HEK293T (cell line): ENCODE data around the gene TBL2.
"Not testable (repeated sequence)": the region's sequence is repeated elsewhere in the genome, so short reads cannot be mapped to it uniquely, and the experiment has no call there.

ENCODE experiments used
- CTCF ChIA-PET: fragments of 350-600 bp; formaldehyde crosslinking; extraction: SDS; loops from one replicate; lab custom pipeline; 2021; ENCODE audit warnings: antibody characterized with exemption, inconsistent platforms; lab: Yijun Ruan, JAX
- POLR2A ChIA-PET: fragments of 350-600 bp; formaldehyde crosslinking; extraction: SDS; loops from one replicate; lab custom pipeline; 2020; ENCODE audit warnings: antibody characterized with exemption, inconsistent platforms; lab: Yijun Ruan, JAX
- DNase-seq: peaks from one replicate; pipeline ENCODE4 v3.0.0; 2012; ENCODE audit warnings: mixed read lengths; ENCODE audit errors: extremely low spot score
- ARNT ChIP-seq: fragments of 450-650 bp; IDR thresholded peaks from 2 replicates; pipeline ENCODE4 v1.6.1; 2017; ENCODE audit warnings: mild to moderate bottlenecking
- BHLHE40 ChIP-seq: fragments of 450-650 bp; IDR thresholded peaks from 2 replicates; pipeline ENCODE4 v1.6.1; 2016; ENCODE audit warnings: mild to moderate bottlenecking, moderate library complexity, borderline replicate concordance
- CTBP1 ChIP-seq: fragments of 450-650 bp; IDR thresholded peaks from 2 replicates; pipeline ENCODE4 v1.6.1; 2016; ENCODE audit warnings: borderline replicate concordance
- ELF4 ChIP-seq: fragments of 450-650 bp; IDR thresholded peaks from 2 replicates; pipeline ENCODE4 v1.6.1; 2017; ENCODE audit warnings: antibody characterized with exemption
- FOXA1 ChIP-seq: fragments of 450-650 bp; IDR thresholded peaks from 2 replicates; pipeline ENCODE4 v1.6.1; 2016; ENCODE audit warnings: mild to moderate bottlenecking
- FOXK2 ChIP-seq: fragments of 450-650 bp; IDR thresholded peaks from 2 replicates; pipeline ENCODE4 v1.6.1; 2016; ENCODE audit warnings: mild to moderate bottlenecking
- FOXM1 ChIP-seq: fragments of 450-650 bp; IDR thresholded peaks from 2 replicates; pipeline ENCODE4 v1.6.1; 2017; ENCODE audit warnings: mild to moderate bottlenecking, borderline replicate concordance
- HDGF ChIP-seq: fragments of 450-650 bp; IDR thresholded peaks from 2 replicates; pipeline ENCODE4 v1.6.1; 2017; ENCODE audit warnings: antibody characterized with exemption, borderline replicate concordance
- L3MBTL2 ChIP-seq: fragments of 450-650 bp; conservative IDR thresholded peaks from 2 replicates; pipeline ENCODE4 v1.6.1; 2016; ENCODE audit warnings: mild to moderate bottlenecking
- LEF1 ChIP-seq: fragments of 450-650 bp; IDR thresholded peaks from 2 replicates; pipeline ENCODE4 v1.6.1; 2017; ENCODE audit warnings: mild to moderate bottlenecking, borderline replicate concordance
- NFRKB ChIP-seq: fragments of 450-650 bp; IDR thresholded peaks from 2 replicates; pipeline ENCODE4 v1.6.1; 2016; ENCODE audit warnings: mild to moderate bottlenecking, moderate library complexity
- SP1 ChIP-seq: fragments of 450-650 bp; IDR thresholded peaks from 2 replicates; pipeline ENCODE4 v1.6.1; 2017
- SUZ12 ChIP-seq: fragments of 450-650 bp; IDR thresholded peaks from 2 replicates; pipeline ENCODE4 v1.6.1; 2016; ENCODE audit warnings: mild to moderate bottlenecking
- TARDBP ChIP-seq: fragments of 450-650 bp; IDR thresholded peaks from 2 replicates; pipeline ENCODE4 v1.6.1; 2016
- ZNF384 ChIP-seq: fragments of 450-650 bp; IDR thresholded peaks from 2 replicates; pipeline ENCODE4 v1.6.1; 2016
- TF ChIP-seq, protein P1 (sequence below): fragments of 450-650 bp; IDR thresholded peaks from 2 replicates; pipeline ENCODE4 v1.6.1; 2016

TBL2 gene

GRCh38 chr7:73622909-73623797, 44.8 kb upstream of the TBL2 start:
- DNase-seq, result no peak
- ChIA-PET POLR2A (no interaction called here), CTCF (interaction anchor here (1.1 kb wide), 1 partner anchor 16 kb away, joined by 4 read pairs; no protein-coding TSS in a partner anchor)
- TF ChIP-seq ZNF384, result no peak
- TF ChIP-seq FOXA1, result no peak
- no peak for TF ChIP-seq CTBP1
- no peak for TF ChIP-seq HDGF
- TF ChIP-seq FOXM1, result no peak
- TF ChIP-seq FOXK2, result no peak

GRCh38 chr7:73622527-73622908, 44.1 kb upstream of the TBL2 start:
- TF ChIP-seq ZNF384 (no peak), SUZ12 (no peak), FOXM1 (no peak), BHLHE40 (no peak), NFRKB (no peak), TARDBP (no peak), FOXA1 (no peak), CTBP1 (no peak), SP1 (no peak), LEF1 (no peak), FOXK2 (no peak), ARNT (no peak), L3MBTL2 (no peak), HDGF (no peak), ELF4 (no peak)
- TF ChIP-seq, protein P1, sequence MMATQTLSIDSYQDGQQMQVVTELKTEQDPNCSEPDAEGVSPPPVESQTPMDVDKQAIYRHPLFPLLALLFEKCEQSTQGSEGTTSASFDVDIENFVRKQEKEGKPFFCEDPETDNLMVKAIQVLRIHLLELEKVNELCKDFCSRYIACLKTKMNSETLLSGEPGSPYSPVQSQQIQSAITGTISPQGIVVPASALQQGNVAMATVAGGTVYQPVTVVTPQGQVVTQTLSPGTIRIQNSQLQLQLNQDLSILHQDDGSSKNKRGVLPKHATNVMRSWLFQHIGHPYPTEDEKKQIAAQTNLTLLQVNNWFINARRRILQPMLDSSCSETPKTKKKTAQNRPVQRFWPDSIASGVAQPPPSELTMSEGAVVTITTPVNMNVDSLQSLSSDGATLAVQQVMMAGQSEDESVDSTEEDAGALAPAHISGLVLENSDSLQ, result no peak
- CTCF ChIA-PET, result interaction anchor here (1.1 kb wide), 1 partner anchor 16 kb away, joined by 4 read pairs; no protein-coding TSS in a partner anchor
- DNase-seq, result no peak
- POLR2A ChIA-PET, result no interaction called here

- TF ChIP-seq ZNF384 (no peak), ELF4 (no peak), SUZ12 (no peak), HDGF (no peak), NFRKB (no peak), FOXM1 (no peak), LEF1 (no peak), L3MBTL2 (no peak), FOXA1 (no peak)
- POLR2A ChIA-PET, result interaction anchor here (1.0 to 2.0 kb wide), 2 partner anchors 14 to 117 kb away, joined by 3 to 4 read pairs; partner anchors contain the start of gene ABHD11
- CTCF ChIA-PET, result no interaction called here
- DNase-seq, result no peak
Observed at GRCh38 chr7:73621168-73622063, 43.0 kb upstream of the TBL2 start.

GRCh38 chr7:73619394-73619793, 41.0 kb upstream of the TBL2 start:
- CTCF ChIA-PET, DNase-seq, POLR2A ChIA-PET: not testable (repeated sequence)

DNA sequence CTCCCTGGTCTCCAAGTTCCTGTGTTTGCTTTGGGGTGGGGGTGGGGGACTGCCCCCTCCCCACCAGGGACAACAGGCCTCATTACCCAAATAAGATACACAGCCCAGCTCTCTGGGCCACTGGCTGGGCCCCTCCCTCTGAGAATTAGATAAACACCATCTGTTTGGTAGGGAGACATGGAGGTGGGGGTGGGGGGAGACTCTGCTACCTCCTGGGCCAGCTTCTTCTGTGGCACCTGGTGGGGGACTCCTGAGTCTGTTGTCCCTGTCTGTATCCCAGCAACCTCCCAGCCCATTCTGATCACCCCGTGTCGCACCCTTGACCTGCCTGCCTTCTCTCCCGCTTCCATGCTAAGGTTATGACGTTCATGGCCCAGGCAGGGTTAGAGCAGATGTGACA, 40.2 kb upstream of the TBL2 start:
- no peak for TF ChIP-seq NFRKB
- no peak for TF ChIP-seq SP1
- no peak for TF ChIP-seq ZNF384
- no peak for TF ChIP-seq FOXK2
- no peak for TF ChIP-seq ELF4

DNA sequence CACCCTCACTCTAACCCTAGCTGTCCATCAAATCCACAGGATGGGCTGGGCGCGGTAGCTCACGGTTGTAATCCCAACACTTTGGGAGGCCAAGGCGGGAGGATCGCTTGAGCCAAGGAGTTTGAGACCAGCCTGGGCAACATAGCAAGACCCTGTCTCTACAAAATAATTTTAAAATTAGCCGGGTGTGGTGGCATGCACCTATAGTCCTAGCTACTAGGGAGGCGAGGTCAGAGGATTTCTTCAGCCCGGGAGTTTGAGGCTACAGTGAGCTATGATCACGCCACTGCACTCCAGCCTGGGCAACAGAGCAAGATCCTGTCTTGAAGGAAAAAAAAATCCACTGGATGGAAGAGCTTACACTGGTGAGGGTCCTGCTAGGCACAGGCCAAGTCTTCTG, 39.1 kb upstream of the TBL2 start:
- ChIA-PET POLR2A (interaction anchor here (1.4 kb wide), 1 partner anchor 11 kb away, joined by 4 read pairs; no protein-coding TSS in a partner anchor), CTCF (interaction anchor here (1.5 kb wide), 1 partner anchor 11 kb away, joined by 5 read pairs; no protein-coding TSS in a partner anchor)
- DNase-seq, result not testable (repeated sequence)

More for the DNA sequence above, 40.2 kb upstream of the TBL2 start:
- ChIA-PET POLR2A (no interaction called here), CTCF (interaction anchor here (0.6 to 1.5 kb wide), 2 partner anchors 12 to 236 kb away, joined by 3 to 5 read pairs; no protein-coding TSS in a partner anchor)
- DNase-seq, result no peak

DNA sequence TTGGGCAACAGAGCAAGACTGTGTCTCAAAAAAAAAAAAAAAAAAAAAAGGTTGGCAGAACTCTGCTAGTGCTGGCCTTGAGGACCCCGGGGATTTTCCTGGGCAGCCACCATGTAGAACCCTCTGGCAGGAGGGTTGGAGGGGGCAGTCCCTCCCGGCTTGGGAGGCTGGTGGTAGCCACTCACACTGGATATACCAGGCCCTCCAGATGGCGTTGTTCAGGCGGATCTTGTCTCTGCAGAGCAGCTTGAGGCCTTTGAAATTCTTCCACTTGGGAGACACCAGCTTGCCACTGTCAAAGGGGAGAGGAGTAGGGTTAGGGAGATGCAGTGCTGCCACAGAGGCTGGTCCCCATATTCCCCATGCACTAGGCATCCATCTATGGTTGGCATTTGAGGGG, 37.5 kb upstream of the TBL2 start:
- POLR2A ChIA-PET, result no interaction called here
- TF ChIP-seq ZNF384 (no peak), SP1 (no peak), TARDBP (no peak), SUZ12 (no peak)
- CTCF ChIA-PET, result interaction anchor here (1.1 kb wide), 1 partner anchor 14 kb away, joined by 3 read pairs; no protein-coding TSS in a partner anchor
- DNase-seq, result no peak

DNA sequence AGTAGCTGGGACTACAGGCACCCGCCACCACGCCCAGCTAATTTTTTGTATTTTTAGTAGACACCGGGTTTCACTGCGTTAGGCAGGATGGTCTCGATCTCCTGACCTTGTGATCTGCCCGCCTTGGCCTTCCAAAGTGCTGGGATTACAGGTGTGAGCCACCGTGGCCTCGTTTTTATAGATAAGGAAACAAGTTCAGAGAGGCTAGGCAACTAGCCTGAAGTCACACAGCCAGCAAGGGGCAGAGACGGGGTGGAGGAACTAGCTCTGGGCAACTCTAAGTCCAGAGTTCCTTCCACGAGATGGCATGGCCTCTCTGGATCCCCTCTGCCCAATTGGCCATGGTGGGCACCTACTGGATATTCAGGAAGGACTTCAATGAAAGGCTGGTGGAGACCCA, 36.6 kb upstream of the TBL2 start:
- DNase-seq, CTCF ChIA-PET, POLR2A ChIA-PET: not testable (repeated sequence)
